ENCODE measurements around the gene MID1. TPM values are rescaled to one million over a fixed set of nuclear protein-coding genes. Genes with fewer than 3 reads are reported as not detected.

The MID1 gene
- total RNA-seq, 1 donor from 2014 or later: 32.8 TPM

GRCh38 chrX:10617999-10618351, 2.4 kb downstream of the MID1 start:
- Histone ChIP-seq H3K27me3 (no peaks in the 10 kb centered on the region), H3K4me1 (peaks cover 0 to 2% of the 10 kb centered on the region in 2 donors), H3K36me3 (no peaks in the 10 kb centered on the region), H3K9me3 (no peaks in the 10 kb centered on the region), H3K4me3 (peak overlapping the region in 1 of 2 donors; percentile 61), H3K27ac (no peak overlapping the region)
- no peak for DNase-seq (ENCODE audit: low spot score in 2 of 2)
- intact Hi-C loops (cut with DNase I): loop anchor here (5.0 kb wide), 2 partner anchors 426 to 484 kb away; no protein-coding TSS in a partner anchor
- TF ChIP-seq CTCF (IDR thresholded peaks at IDR 0.05): no peak

GRCh38 chrX:10617186-10617998, 3.0 kb downstream of the MID1 start:
- Histone ChIP-seq H3K36me3 (no peaks in the 10 kb centered on the region), H3K4me3 (peak overlapping the region in 1 of 2 donors; percentile 61), H3K27me3 (no peaks in the 10 kb centered on the region), H3K27ac (no peak overlapping the region), H3K9me3 (no peaks in the 10 kb centered on the region), H3K4me1 (peaks cover 0 to 2% of the 10 kb centered on the region in 2 donors)
- no peak for DNase-seq (ENCODE audit: low spot score in 2 of 2)
- intact Hi-C loops (cut with DNase I): loop anchor here (5.0 kb wide), 2 partner anchors 425 to 485 kb away; no protein-coding TSS in a partner anchor
- TF ChIP-seq CTCF (IDR thresholded peaks at IDR 0.05): no peak

- peaks cover 0 to 2% of the 10 kb centered on the region in 2 donors for H3K4me1 ChIP-seq
- no peaks in the 10 kb centered on the region for H3K27me3 ChIP-seq
- peak; percentile 39 to 63 (median 60) for TF ChIP-seq CTCF (IDR thresholded peaks at IDR 0.05)
- no peak overlapping the region for H3K27ac ChIP-seq
- intact Hi-C loops (cut with DNase I): loop anchor here (5.0 kb wide), 2 partner anchors 424 to 486 kb away; no protein-coding TSS in a partner anchor
- DNase-seq (ENCODE audit: low spot score in 2 of 2): no peak
- H3K36me3 ChIP-seq: no peaks in the 10 kb centered on the region
- no peaks in the 10 kb centered on the region for H3K9me3 ChIP-seq
- no peak overlapping the region for H3K4me3 ChIP-seq
Measured at GRCh38 chrX:10615931-10616774, 4.2 kb downstream of the MID1 start.

- H3K27me3 ChIP-seq: no peaks in the 10 kb centered on the region
- no peaks in the 10 kb centered on the region for H3K36me3 ChIP-seq
- intact Hi-C loops (cut with DNase I): no loop called here
- no peak for TF ChIP-seq CTCF (IDR thresholded peaks at IDR 0.05)
- H3K4me3 ChIP-seq: no peak overlapping the region
- H3K27ac ChIP-seq: no peak overlapping the region
- H3K9me3 ChIP-seq: no peaks in the 10 kb centered on the region
- no peak for DNase-seq (ENCODE audit: low spot score in 2 of 2)
- peaks cover 0 to 2% of the 10 kb centered on the region in 2 donors for H3K4me1 ChIP-seq
Measured at GRCh38 chrX:10612215-10612614, 8.2 kb downstream of the MID1 start.

GRCh38 chrX:10611441-10612090, 8.8 kb downstream of the MID1 start:
- peaks cover 0 to 2% of the 10 kb centered on the region in 2 donors for H3K4me1 ChIP-seq
- H3K4me3 ChIP-seq: no peak overlapping the region
- TF ChIP-seq CTCF (IDR thresholded peaks at IDR 0.05): no peak
- H3K27ac ChIP-seq: no peak overlapping the region
- no peak for DNase-seq (ENCODE audit: low spot score in 2 of 2)
- H3K27me3 ChIP-seq: no peaks in the 10 kb centered on the region
- H3K36me3 ChIP-seq: no peaks in the 10 kb centered on the region
- H3K9me3 ChIP-seq: no peaks in the 10 kb centered on the region
- intact Hi-C loops (cut with DNase I): no loop called here

All from ascending aorta (tissue), 2 donors.